GM18519 (cell line): ENCODE measurements around the gene FBXW12.

Experiments used
- ATAC-seq: cut with Tn5 transposase; IDR thresholded peaks from one replicate; pipeline ENCODE4 v1.9.1; 2021; ENCODE audit warnings: mild to moderate bottlenecking, moderate library complexity; ENCODE audit not compliant: unreplicated experiment, low FRiP score

Gene FBXW12

GRCh38 chr3:48432411-48433371 is 60.7 kb downstream of the FBXW12 start:
- ATAC-seq: no peak

GRCh38 chr3:48433472-48434118 is 61.6 kb downstream of the FBXW12 start:
- ATAC-seq: no peak

GRCh38 chr3:48434591-48435222 is 62.7 kb downstream of the FBXW12 start:
- no peak for ATAC-seq

- ATAC-seq: no peak
Observed at GRCh38 chr3:48435223-48435595, 63.2 kb downstream of the FBXW12 start.

- no peak for ATAC-seq
Observed at GRCh38 chr3:48435774-48436476, 63.9 kb downstream of the FBXW12 start.

- ATAC-seq: no peak
Observed at GRCh38 chr3:48436477-48436787, 64.4 kb downstream of the FBXW12 start.

- no peak for ATAC-seq
Observed at GRCh38 chr3:48436855-48437254, 64.8 kb downstream of the FBXW12 start.

GRCh38 chr3:48437812-48438211 is 65.8 kb downstream of the FBXW12 start:
- ATAC-seq: no peak

- peak; percentile 85 for ATAC-seq
Observed at GRCh38 chr3:48439820-48440589, 68.0 kb downstream of the FBXW12 start, which contains the start of the genes CCDC51 and TMA7. Gene CCDC51 (minus strand): TSS chr3:48440119. CDS start chr3:48435128, 4,991 bp downstream. Gene TMA7 (plus strand): TSS chr3:48440257. CDS start chr3:48440297, 40 bp downstream.

GRCh38 chr3:48440590-48440958 is 68.6 kb downstream of the FBXW12 start:
- ATAC-seq: no peak

GRCh38 chr3:48441940-48442339 is 69.9 kb downstream of the FBXW12 start:
- no peak for ATAC-seq
